Neural progenitor cell (in vitro differentiated cells): ENCODE measurements around the gene SOD2. TPM values are rescaled to one million over a fixed set of nuclear protein-coding genes. Genes with fewer than 3 reads are reported as not detected.
"Not testable (repeated sequence)": the region's sequence is repeated elsewhere in the genome, so short reads cannot be mapped to it uniquely, and the experiment has no call there.

Experiments
- DNase-seq: peaks from one replicate; pipeline ENCODE4 v3.0.0-alpha.2; 2016; ENCODE audit warnings: low spot score
- H2AFZ ChIP-seq: fragments of 200-600 bp; sonication (generic); replicated peaks from 2 replicates; pipeline ENCODE4 v1.6.1; 2016; ENCODE audit warnings: antibody characterized with exemption
- H3F3A ChIP-seq: fragments of 200-600 bp; sonication (generic); 2 replicates; pipeline ENCODE4 v1.6.1; 2016; ENCODE audit warnings: antibody characterized with exemption, low read depth
- H3K27ac ChIP-seq: fragments of 200-600 bp; sonication (generic); 2 replicates; pipeline ENCODE4 v1.5.1; 2016; ENCODE audit warnings: mild to moderate bottlenecking
- H3K27me3 ChIP-seq: fragments of 200-600 bp; sonication (generic); 2 replicates; pipeline ENCODE4 v1.6.1; 2016; ENCODE audit warnings: mild to moderate bottlenecking, moderate library complexity
- H3K36me3 ChIP-seq: fragments of 200-600 bp; sonication (generic); 2 replicates; pipeline ENCODE4 v1.5.1; 2016
- H3K4me1 ChIP-seq: fragments of 200-600 bp; sonication (generic); 2 replicates; pipeline ENCODE4 v1.6.1; 2016; ENCODE audit warnings: mixed run types
- H3K4me2 ChIP-seq: fragments of 200-600 bp; sonication (generic); 2 replicates; pipeline ENCODE4 v1.6.1; 2016
- H3K4me3 ChIP-seq: fragments of 200-600 bp; sonication (generic); 2 replicates; pipeline ENCODE4 v1.5.1; 2016
- H3K79me2 ChIP-seq: fragments of 200-600 bp; sonication (generic); 2 replicates; pipeline ENCODE4 v1.6.1; 2016; ENCODE audit warnings: low read depth
- H3K9ac ChIP-seq: fragments of 200-600 bp; sonication (generic); 2 replicates; pipeline ENCODE4 v1.6.1; 2016
- H3K9me3 ChIP-seq: fragments of 200-600 bp; sonication (generic); 2 replicates; pipeline ENCODE4 v1.5.1; 2016; ENCODE audit warnings: low read depth
- H4K20me1 ChIP-seq: fragments of 200-600 bp; sonication (generic); 2 replicates; pipeline ENCODE4 v1.6.1; 2016; ENCODE audit warnings: low read depth
- H3K27ac Mint-ChIP-seq: 3 replicates; pipeline ENCODE4 v1.8.0; 2021; ENCODE audit warnings: mixed read lengths
- H3K27me3 Mint-ChIP-seq: 2 replicates; pipeline ENCODE4 v1.8.0; 2022; ENCODE audit warnings: low read depth, mild to moderate bottlenecking, inconsistent platforms, moderate library complexity, mixed read lengths; ENCODE audit not compliant: insufficient read depth
- H3K36me3 Mint-ChIP-seq: 3 replicates; pipeline ENCODE4 v1.8.0; 2021; ENCODE audit warnings: mixed read lengths
- H3K4me1 Mint-ChIP-seq: 3 replicates; pipeline ENCODE4 v1.8.0; 2021; ENCODE audit warnings: mixed read lengths
- H3K4me3 Mint-ChIP-seq: 3 replicates; pipeline ENCODE4 v1.8.0; 2021; ENCODE audit warnings: mild to moderate bottlenecking, moderate library complexity, mixed read lengths
- H3K9me3 Mint-ChIP-seq: 3 replicates; pipeline ENCODE4 v1.8.0; 2020; ENCODE audit warnings: mixed read lengths
- CTCF ChIP-seq: fragments of 200-600 bp; sonication (generic); IDR thresholded peaks from 2 replicates; pipeline ENCODE4 v1.5.1; 2017; ENCODE audit warnings: antibody characterized with exemption, mild to moderate bottlenecking
- EZH2 ChIP-seq: fragments of 200-600 bp; sonication (generic); IDR thresholded peaks from 2 replicates; pipeline ENCODE4 v1.6.1; 2017; ENCODE audit warnings: antibody characterized with exemption, mild to moderate bottlenecking, moderate library complexity
- EZH2phosphoT487 ChIP-seq: fragments of 200-600 bp; sonication (generic); IDR thresholded peaks from 2 replicates; pipeline ENCODE4 v1.6.1; 2017; ENCODE audit warnings: antibody characterized with exemption
- total RNA-seq: library from RNA; depleted of rRNA; stranded (reverse); fragments of >200 nt; gene quantifications from 2 replicates; pipeline ENCODE4 v1.2.3, GENCODE V29; 2015; ENCODE audit warnings: low replicate concordance

The SOD2 gene
- total RNA-seq, 1 donor from 2014 or later, result 67.2 TPM

- no peak overlapping the region for H3K4me3 Mint-ChIP-seq
- no peaks in the 10 kb centered on the region for H3K27me3 ChIP-seq
- DNase-seq, result no peak
- H3F3A ChIP-seq, result peaks cover 5% of the 10 kb centered on the region
- H3K9me3 ChIP-seq, result no peaks in the 10 kb centered on the region
- no peak overlapping the region for H3K4me3 ChIP-seq
- no peaks in the 10 kb centered on the region for H3K4me1 ChIP-seq
- peaks cover 88% of the 10 kb centered on the region for H4K20me1 ChIP-seq
- no peaks in the 10 kb centered on the region for H3K27me3 Mint-ChIP-seq
- no peak overlapping the region for H3K27ac Mint-ChIP-seq
- H3K9ac ChIP-seq, result no peak overlapping the region
- peaks cover 3% of the 10 kb centered on the region for H3K9me3 Mint-ChIP-seq
- H3K4me1 Mint-ChIP-seq, result no peaks in the 10 kb centered on the region
- H3K4me2 ChIP-seq, result no peak overlapping the region
- TF ChIP-seq EZH2phosphoT487 (no peak), EZH2 (no peak), CTCF (no peak)
- H3K27ac ChIP-seq, result no peak overlapping the region
- peaks cover 100% of the 10 kb centered on the region for H3K79me2 ChIP-seq
- H3K36me3 ChIP-seq, result peaks cover 19% of the 10 kb centered on the region
- no peak overlapping the region for H2AFZ ChIP-seq
- H3K36me3 Mint-ChIP-seq, result peaks cover 18% of the 10 kb centered on the region
These were observed 43.9 kb upstream of the SOD2 start for GRCh38 chr6:159736908-159737307.

GRCh38 chr6:159733395-159733794 is 40.4 kb upstream of the SOD2 start:
- Histone ChIP-seq H3K79me2 (peaks cover 100% of the 10 kb centered on the region), H3K4me1 (peaks cover 19% of the 10 kb centered on the region), H4K20me1 (peaks cover 98% of the 10 kb centered on the region)
- not testable (repeated sequence) for H3K36me3 ChIP-seq, H3K9ac ChIP-seq, H3F3A ChIP-seq, H3K27ac ChIP-seq, H2AFZ ChIP-seq, H3K27ac Mint-ChIP-seq, H3K27me3 Mint-ChIP-seq, H3K9me3 ChIP-seq, H3K4me3 ChIP-seq, DNase-seq, H3K9me3 Mint-ChIP-seq, H3K4me2 ChIP-seq, H3K27me3 ChIP-seq, H3K4me3 Mint-ChIP-seq
- Mint-ChIP-seq H3K36me3 (peaks cover 19% of the 10 kb centered on the region), H3K4me1 (peaks cover 18% of the 10 kb centered on the region)

GRCh38 chr6:159732550-159732949 is 39.5 kb upstream of the SOD2 start:
- H3F3A ChIP-seq, result peaks cover 11% of the 10 kb centered on the region
- not testable (repeated sequence) for H3K9me3 Mint-ChIP-seq, H3K36me3 ChIP-seq, H3K27me3 ChIP-seq, H3K27ac Mint-ChIP-seq, H3K27ac ChIP-seq, H3K9ac ChIP-seq, H3K4me3 Mint-ChIP-seq, H3K4me3 ChIP-seq, H3K27me3 Mint-ChIP-seq, H2AFZ ChIP-seq, DNase-seq, H3K9me3 ChIP-seq, H3K4me2 ChIP-seq
- H4K20me1 ChIP-seq, result peaks cover 95% of the 10 kb centered on the region
- peaks cover 19% of the 10 kb centered on the region for H3K4me1 ChIP-seq
- Mint-ChIP-seq H3K4me1 (peaks cover 19% of the 10 kb centered on the region), H3K36me3 (peaks cover 16% of the 10 kb centered on the region)
- peaks cover 100% of the 10 kb centered on the region for H3K79me2 ChIP-seq

- Histone ChIP-seq H3K4me3 (peak overlapping the region; percentile 97), H4K20me1 (peaks cover 73% of the 10 kb centered on the region), H3K79me2 (peaks cover 94% of the 10 kb centered on the region), H2AFZ (no peak overlapping the region), H3K4me1 (peaks cover 26% of the 10 kb centered on the region), H3K27me3 (no peaks in the 10 kb centered on the region), H3K4me2 (peak overlapping the region; percentile 89), H3K9ac (no peak overlapping the region), H3K9me3 (no peaks in the 10 kb centered on the region), H3K27ac (no peak overlapping the region), H3K36me3 (no peaks in the 10 kb centered on the region), H3F3A (peaks cover 24% of the 10 kb centered on the region)
- Mint-ChIP-seq H3K27ac (no peak overlapping the region), H3K4me1 (peaks cover 28% of the 10 kb centered on the region), H3K36me3 (peaks cover 16% of the 10 kb centered on the region), H3K9me3 (peaks cover 3% of the 10 kb centered on the region), H3K4me3 (no peak overlapping the region), H3K27me3 (peaks cover 3% of the 10 kb centered on the region)
- no peak for TF ChIP-seq EZH2phosphoT487
- no peak for TF ChIP-seq CTCF
- TF ChIP-seq EZH2, result no peak
- DNase-seq, result no peak
These were observed 37.3 kb upstream of the SOD2 start for GRCh38 chr6:159730332-159730676.
